ENCODE measurements around the gene FOXO3.

The FOXO3 gene

DNA sequence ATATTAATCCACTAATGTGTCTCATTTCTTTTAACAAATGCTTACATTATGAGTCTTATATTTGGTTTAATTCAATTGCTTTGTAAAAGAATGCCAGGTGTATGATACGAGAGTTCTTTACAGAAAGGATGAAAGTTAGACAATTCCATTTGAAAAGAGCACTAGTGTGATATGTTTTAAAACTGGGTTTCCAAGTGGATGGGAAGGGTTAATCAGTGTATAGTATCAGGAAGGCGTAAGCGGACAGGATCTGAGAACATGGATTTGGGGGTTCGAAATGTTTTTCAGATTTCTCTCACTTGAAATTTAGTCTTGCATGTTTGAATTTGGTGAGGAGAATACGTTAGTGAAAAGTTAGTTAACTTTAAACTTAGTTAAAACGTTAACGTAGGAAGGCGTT lies 2.6 kb downstream of the FOXO3 start:
- TF ChIP-seq, protein P1, sequence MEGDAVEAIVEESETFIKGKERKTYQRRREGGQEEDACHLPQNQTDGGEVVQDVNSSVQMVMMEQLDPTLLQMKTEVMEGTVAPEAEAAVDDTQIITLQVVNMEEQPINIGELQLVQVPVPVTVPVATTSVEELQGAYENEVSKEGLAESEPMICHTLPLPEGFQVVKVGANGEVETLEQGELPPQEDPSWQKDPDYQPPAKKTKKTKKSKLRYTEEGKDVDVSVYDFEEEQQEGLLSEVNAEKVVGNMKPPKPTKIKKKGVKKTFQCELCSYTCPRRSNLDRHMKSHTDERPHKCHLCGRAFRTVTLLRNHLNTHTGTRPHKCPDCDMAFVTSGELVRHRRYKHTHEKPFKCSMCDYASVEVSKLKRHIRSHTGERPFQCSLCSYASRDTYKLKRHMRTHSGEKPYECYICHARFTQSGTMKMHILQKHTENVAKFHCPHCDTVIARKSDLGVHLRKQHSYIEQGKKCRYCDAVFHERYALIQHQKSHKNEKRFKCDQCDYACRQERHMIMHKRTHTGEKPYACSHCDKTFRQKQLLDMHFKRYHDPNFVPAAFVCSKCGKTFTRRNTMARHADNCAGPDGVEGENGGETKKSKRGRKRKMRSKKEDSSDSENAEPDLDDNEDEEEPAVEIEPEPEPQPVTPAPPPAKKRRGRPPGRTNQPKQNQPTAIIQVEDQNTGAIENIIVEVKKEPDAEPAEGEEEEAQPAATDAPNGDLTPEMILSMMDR (IDR thresholded peaks at IDR 0.05): no peak
- H3K9me3 Mint-ChIP-seq: no peaks in the 10 kb centered on the region
- peaks cover 46% of the 10 kb centered on the region for H3K4me1 Mint-ChIP-seq
- peaks cover 3% of the 10 kb centered on the region for H3K27me3 Mint-ChIP-seq (ENCODE audit: low read depth, poor library complexity)
- DNase-seq: no peak
- no peak overlapping the region for H3K27ac Mint-ChIP-seq
- peak overlapping the region; percentile 95 for H3K4me3 Mint-ChIP-seq
- peaks cover 19% of the 10 kb centered on the region for H3K36me3 Mint-ChIP-seq (ENCODE audit: low read depth)

GRCh38 chr6:108564178-108564577 lies 3.5 kb downstream of the FOXO3 start:
- no peaks in the 10 kb centered on the region for H3K9me3 Mint-ChIP-seq
- H3K27me3 Mint-ChIP-seq (ENCODE audit: low read depth, poor library complexity): peaks cover 3% of the 10 kb centered on the region
- H3K36me3 Mint-ChIP-seq (ENCODE audit: low read depth): peaks cover 28% of the 10 kb centered on the region
- H3K4me3 Mint-ChIP-seq: peak overlapping the region; percentile 95
- peaks cover 47% of the 10 kb centered on the region for H3K4me1 Mint-ChIP-seq
- DNase-seq: no peak
- TF ChIP-seq, protein P1 (IDR thresholded peaks at IDR 0.05): no peak
- H3K27ac Mint-ChIP-seq: no peak overlapping the region

- Mint-ChIP-seq H3K9me3 (no peaks in the 10 kb centered on the region), H3K27me3 (ENCODE audit: low read depth, poor library complexity) (peaks cover 3% of the 10 kb centered on the region), H3K4me1 (peaks cover 47% of the 10 kb centered on the region), H3K4me3 (no peak overlapping the region), H3K27ac (no peak overlapping the region), H3K36me3 (ENCODE audit: low read depth) (peaks cover 35% of the 10 kb centered on the region)
- no peak for DNase-seq
- TF ChIP-seq, protein P1 (IDR thresholded peaks at IDR 0.05): no peak
Observed at GRCh38 chr6:108565091-108565766, 4.5 kb downstream of the FOXO3 start.

GRCh38 chr6:108565893-108566292 lies 5.2 kb downstream of the FOXO3 start:
- H3K4me3 Mint-ChIP-seq: no peak overlapping the region
- peaks cover 42% of the 10 kb centered on the region for H3K36me3 Mint-ChIP-seq (ENCODE audit: low read depth)
- peaks cover 47% of the 10 kb centered on the region for H3K4me1 Mint-ChIP-seq
- TF ChIP-seq, protein P1 (IDR thresholded peaks at IDR 0.05): no peak
- no peak overlapping the region for H3K27ac Mint-ChIP-seq
- peaks cover 3% of the 10 kb centered on the region for H3K27me3 Mint-ChIP-seq (ENCODE audit: low read depth, poor library complexity)
- no peak for DNase-seq
- no peaks in the 10 kb centered on the region for H3K9me3 Mint-ChIP-seq

- no peak for DNase-seq
- TF ChIP-seq, protein P1 (IDR thresholded peaks at IDR 0.05): no peak
- Mint-ChIP-seq H3K27ac (no peak overlapping the region), H3K4me1 (peaks cover 47% of the 10 kb centered on the region), H3K9me3 (no peaks in the 10 kb centered on the region), H3K27me3 (ENCODE audit: low read depth, poor library complexity) (peaks cover 3% of the 10 kb centered on the region), H3K36me3 (ENCODE audit: low read depth) (peaks cover 47% of the 10 kb centered on the region), H3K4me3 (no peak overlapping the region)
Observed at GRCh38 chr6:108566406-108566805, 5.7 kb downstream of the FOXO3 start.

DNA sequence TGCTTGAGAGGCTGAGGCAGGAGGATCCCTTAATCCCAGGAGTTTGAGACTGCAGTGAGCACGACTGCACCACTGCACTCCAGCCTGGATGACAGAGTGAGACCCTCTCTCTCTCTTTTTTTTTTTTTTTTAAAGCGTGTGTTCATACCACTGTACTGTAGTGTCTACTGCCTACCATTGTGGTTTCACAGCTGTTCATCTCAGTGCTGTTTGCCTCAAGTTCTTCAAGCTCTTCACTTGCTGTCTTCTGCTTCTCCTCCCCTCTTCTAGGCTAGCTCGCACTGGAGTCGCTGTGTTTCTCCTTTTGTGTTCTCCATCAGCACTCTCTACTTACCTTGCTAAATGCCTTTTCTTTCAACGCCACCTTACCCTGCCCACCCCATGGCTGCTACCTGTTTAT lies 7.4 kb downstream of the FOXO3 start:
- peaks cover 35% of the 10 kb centered on the region for H3K4me1 Mint-ChIP-seq
- no peaks in the 10 kb centered on the region for H3K27me3 Mint-ChIP-seq (ENCODE audit: low read depth, poor library complexity)
- H3K9me3 Mint-ChIP-seq: no peaks in the 10 kb centered on the region
- H3K27ac Mint-ChIP-seq: peak overlapping the region; percentile 8
- no peak for DNase-seq
- peaks cover 63% of the 10 kb centered on the region for H3K36me3 Mint-ChIP-seq (ENCODE audit: low read depth)
- no peak overlapping the region for H3K4me3 Mint-ChIP-seq
- TF ChIP-seq, protein P1 (IDR thresholded peaks at IDR 0.05): no peak

Measured in nephron progenitor cell (in vitro differentiated cells).